Osteoblast (primary cell): Measurements from ENCODE around the gene SELENOK. TPM values are rescaled to one million over a fixed set of nuclear protein-coding genes. Genes with fewer than 3 reads are reported as not detected.

ENCODE experiments used
- DNase-seq: peaks from one replicate; pipeline ENCODE4 v3.0.0; 2011; ENCODE audit warnings: low spot score, mixed read lengths; ENCODE audit not compliant: insufficient read length; ENCODE audit errors: missing footprints
- H2AFZ ChIP-seq: 2 replicates; pipeline ENCODE4 v1.6.0; 2011; ENCODE audit warnings: mild to moderate bottlenecking, low read length
- H3K27ac ChIP-seq: 2 replicates; pipeline ENCODE4 v1.5.1; 2011; ENCODE audit warnings: mild to moderate bottlenecking, low read depth, low read length, moderate library complexity
- H3K27me3 ChIP-seq: 2 replicates; pipeline ENCODE4 v1.6.0; 2012; ENCODE audit warnings: mild to moderate bottlenecking, control low read depth, inconsistent platforms, low read length, moderate library complexity; ENCODE audit not compliant: insufficient read depth
- H3K36me3 ChIP-seq: 2 replicates; pipeline ENCODE4 v1.5.1; 2011; ENCODE audit warnings: mild to moderate bottlenecking, low read length, control low read depth, moderate library complexity; ENCODE audit not compliant: insufficient read depth
- H3K4me1 ChIP-seq: 2 replicates; pipeline ENCODE4 v1.5.1; 2011; ENCODE audit warnings: mild to moderate bottlenecking, low read length, control low read depth, moderate library complexity; ENCODE audit not compliant: insufficient read depth
- H3K4me2 ChIP-seq: 2 replicates; pipeline ENCODE4 v1.6.0; 2011; ENCODE audit warnings: mild to moderate bottlenecking, low read length; ENCODE audit not compliant: insufficient read depth
- H3K4me3 ChIP-seq: fragments of 200-600 bp; sonication (generic); 3 replicates; pipeline ENCODE4 v1.5.1; 2012; ENCODE audit warnings: mild to moderate bottlenecking, low read length, inconsistent platforms; ENCODE audit not compliant: insufficient read depth
- H3K79me2 ChIP-seq: 2 replicates; pipeline ENCODE4 v1.6.0; 2012; ENCODE audit warnings: mild to moderate bottlenecking, low read length, control low read depth, inconsistent platforms; ENCODE audit not compliant: insufficient read depth
- H3K9me3 ChIP-seq: 2 replicates; pipeline ENCODE4 v1.5.1; 2011; ENCODE audit warnings: low read depth, low read length, control low read depth
- H4K20me1 ChIP-seq: 2 replicates; pipeline ENCODE4 v1.6.0; 2012; ENCODE audit warnings: mild to moderate bottlenecking, low read length, control low read depth; ENCODE audit not compliant: insufficient read depth
- total RNA-seq: library from RNA; depleted of rRNA; stranded (reverse); fragments of >200 nt; gene quantifications from 2 replicates; pipeline ENCODE4 v1.2.3, GENCODE V29; 2012
- TF ChIP-seq, protein P1 (sequence below): IDR thresholded peaks from 2 replicates; pipeline ENCODE4 v1.5.1; 2011; ENCODE audit warnings: mild to moderate bottlenecking, low read depth, low read length, moderate library complexity; ENCODE audit errors: extremely low read depth

The SELENOK gene
- total RNA-seq, 1 donor = 13.4 TPM

DNA sequence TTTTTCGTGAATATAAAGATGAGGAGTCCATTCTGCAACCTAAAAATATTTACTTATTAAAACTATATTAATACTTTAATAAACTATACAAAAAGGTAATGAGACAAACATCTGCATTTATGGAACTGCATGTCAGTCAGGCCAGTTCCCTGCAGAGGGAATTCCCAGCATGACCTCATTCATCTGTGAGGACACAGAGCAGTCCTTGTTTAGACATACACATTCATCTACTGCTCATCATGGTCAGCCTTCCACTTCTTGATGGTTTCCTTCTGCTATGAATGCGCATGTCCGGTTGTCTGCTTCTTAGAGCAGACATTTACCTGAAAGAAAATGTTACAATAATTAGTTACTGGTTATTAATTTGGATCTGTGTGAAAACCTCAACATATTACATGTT is 6.4 kb downstream of the SELENOK start:
- no peak overlapping the region for H3K4me3 ChIP-seq
- no peak overlapping the region for H2AFZ ChIP-seq
- H3K9me3 ChIP-seq = no peaks in the 10 kb centered on the region
- H3K4me1 ChIP-seq = peaks cover 12% of the 10 kb centered on the region
- no peak overlapping the region for H3K27ac ChIP-seq
- peaks cover 42% of the 10 kb centered on the region for H3K79me2 ChIP-seq
- no peak overlapping the region for H3K4me2 ChIP-seq
- H3K36me3 ChIP-seq = peaks cover 29% of the 10 kb centered on the region
- no peak for DNase-seq
- H4K20me1 ChIP-seq = no peaks in the 10 kb centered on the region
- TF ChIP-seq, protein P1, sequence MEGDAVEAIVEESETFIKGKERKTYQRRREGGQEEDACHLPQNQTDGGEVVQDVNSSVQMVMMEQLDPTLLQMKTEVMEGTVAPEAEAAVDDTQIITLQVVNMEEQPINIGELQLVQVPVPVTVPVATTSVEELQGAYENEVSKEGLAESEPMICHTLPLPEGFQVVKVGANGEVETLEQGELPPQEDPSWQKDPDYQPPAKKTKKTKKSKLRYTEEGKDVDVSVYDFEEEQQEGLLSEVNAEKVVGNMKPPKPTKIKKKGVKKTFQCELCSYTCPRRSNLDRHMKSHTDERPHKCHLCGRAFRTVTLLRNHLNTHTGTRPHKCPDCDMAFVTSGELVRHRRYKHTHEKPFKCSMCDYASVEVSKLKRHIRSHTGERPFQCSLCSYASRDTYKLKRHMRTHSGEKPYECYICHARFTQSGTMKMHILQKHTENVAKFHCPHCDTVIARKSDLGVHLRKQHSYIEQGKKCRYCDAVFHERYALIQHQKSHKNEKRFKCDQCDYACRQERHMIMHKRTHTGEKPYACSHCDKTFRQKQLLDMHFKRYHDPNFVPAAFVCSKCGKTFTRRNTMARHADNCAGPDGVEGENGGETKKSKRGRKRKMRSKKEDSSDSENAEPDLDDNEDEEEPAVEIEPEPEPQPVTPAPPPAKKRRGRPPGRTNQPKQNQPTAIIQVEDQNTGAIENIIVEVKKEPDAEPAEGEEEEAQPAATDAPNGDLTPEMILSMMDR = no peak
- no peaks in the 10 kb centered on the region for H3K27me3 ChIP-seq

DNA sequence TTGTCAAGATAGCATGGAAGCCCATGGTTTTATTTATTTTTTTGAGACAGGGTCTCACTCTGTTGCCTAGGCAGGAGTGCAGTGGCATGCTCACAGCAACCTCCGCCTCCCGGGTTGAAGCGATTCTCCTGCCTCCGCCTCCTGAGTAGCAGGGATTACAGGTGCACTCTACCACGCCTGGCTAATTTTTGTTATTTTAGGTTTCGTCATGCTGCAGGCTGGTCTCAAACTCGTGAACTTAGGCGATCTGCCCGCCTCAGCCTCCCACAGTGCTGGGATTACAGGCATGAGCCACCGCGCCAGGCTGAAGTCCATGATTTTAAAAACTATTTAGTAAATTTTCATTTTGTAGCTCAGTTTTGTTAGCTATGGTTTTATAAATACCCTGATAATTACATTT is 7.0 kb downstream of the SELENOK start:
- DNase-seq = no peak
- H3K36me3 ChIP-seq = peaks cover 33% of the 10 kb centered on the region
- peaks cover 9% of the 10 kb centered on the region for H3K4me1 ChIP-seq
- H3K4me3 ChIP-seq = no peak overlapping the region
- no peaks in the 10 kb centered on the region for H4K20me1 ChIP-seq
- no peak overlapping the region for H3K27ac ChIP-seq
- no peak overlapping the region for H2AFZ ChIP-seq
- TF ChIP-seq, protein P1 = no peak
- no peaks in the 10 kb centered on the region for H3K9me3 ChIP-seq
- H3K79me2 ChIP-seq = peaks cover 41% of the 10 kb centered on the region
- no peaks in the 10 kb centered on the region for H3K27me3 ChIP-seq
- H3K4me2 ChIP-seq = no peak overlapping the region

DNA sequence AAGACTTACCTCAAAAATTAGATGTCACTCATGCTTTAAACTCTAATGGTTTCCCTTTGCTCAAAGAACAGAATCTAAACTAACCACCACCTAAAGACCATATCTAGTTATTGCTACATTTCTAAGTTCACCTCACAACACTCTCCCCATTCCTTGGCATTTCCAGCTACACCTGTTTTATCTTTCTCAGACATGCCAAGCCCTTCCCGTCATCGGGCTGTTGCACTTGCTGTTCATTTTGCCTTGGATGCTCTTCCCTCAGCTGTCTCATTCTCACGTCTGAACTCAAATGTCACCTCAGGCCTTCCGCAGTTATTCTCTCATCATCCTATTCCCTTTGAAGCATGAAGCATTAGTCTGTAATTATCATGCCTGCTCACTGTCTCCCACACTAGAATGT is 8.7 kb downstream of the SELENOK start:
- no peak for DNase-seq
- H3K4me2 ChIP-seq = no peak overlapping the region
- H3K79me2 ChIP-seq = peaks cover 31% of the 10 kb centered on the region
- no peaks in the 10 kb centered on the region for H3K27me3 ChIP-seq
- TF ChIP-seq, protein P1 = no peak
- peaks cover 2% of the 10 kb centered on the region for H4K20me1 ChIP-seq
- peaks cover 9% of the 10 kb centered on the region for H3K4me1 ChIP-seq
- peaks cover 47% of the 10 kb centered on the region for H3K36me3 ChIP-seq
- H3K27ac ChIP-seq = no peak overlapping the region
- H3K9me3 ChIP-seq = no peaks in the 10 kb centered on the region
- no peak overlapping the region for H2AFZ ChIP-seq
- H3K4me3 ChIP-seq = no peak overlapping the region

DNA sequence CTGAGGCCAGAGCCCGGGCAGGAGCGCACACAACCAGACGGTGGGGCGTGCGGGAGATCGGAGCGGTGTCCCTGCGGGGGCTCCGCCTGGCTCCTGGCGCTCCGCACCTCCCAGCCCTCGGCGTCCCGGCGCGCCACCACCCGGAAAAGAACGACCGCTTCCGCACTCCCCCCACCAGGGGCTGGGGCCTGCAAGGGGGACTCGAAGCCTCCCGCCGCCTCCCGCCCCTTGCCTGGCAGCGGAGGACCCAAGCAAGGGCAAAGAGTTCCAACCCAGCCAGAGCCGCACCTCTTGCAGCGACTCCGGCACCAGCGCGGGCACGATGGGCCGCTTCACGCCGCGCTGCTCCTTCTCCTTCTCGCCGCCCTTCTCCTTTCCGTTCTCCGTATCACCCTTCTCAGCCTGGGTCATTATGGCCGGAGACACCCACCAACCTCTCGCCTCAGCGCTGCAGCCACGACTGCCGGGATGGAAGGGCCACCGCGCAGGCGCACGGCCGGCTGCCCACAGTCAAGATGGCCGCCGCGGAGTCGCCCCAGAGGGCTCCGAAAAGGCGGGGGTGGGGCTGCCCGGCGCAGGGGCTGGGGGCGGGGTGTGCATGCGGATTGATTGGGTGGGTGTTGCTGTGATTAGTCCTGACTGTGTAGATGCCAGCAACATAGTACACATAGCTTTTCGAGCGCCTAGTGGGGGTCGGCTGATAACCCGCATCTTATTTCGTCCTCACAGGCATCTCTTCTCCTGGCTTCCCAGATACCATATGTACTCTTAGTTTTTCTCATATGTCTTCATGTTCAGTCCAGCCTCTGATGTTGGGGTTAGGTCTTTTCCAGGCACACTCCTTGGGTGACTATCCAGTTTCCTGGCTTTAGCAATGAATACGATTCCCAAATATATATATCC is 9.7 kb downstream of the SELENOK start, which contains the start of gene ACTR8:
Gene ACTR8, minus strand, starts transcription at position 462 of the 903 bp plus-strand sequence. Its CDS starts 51 bp downstream, at position 411.
- peak within 1 kb of the TSS; percentile 88 for H2AFZ ChIP-seq
- no peaks in the 10 kb centered on the region for H3K27me3 ChIP-seq
- H3K27ac ChIP-seq = peak within 1 kb of the TSS; percentile 80
- H4K20me1 ChIP-seq = peaks cover 2% of the 10 kb centered on the region
- peaks cover 9% of the 10 kb centered on the region for H3K4me1 ChIP-seq
- H3K9me3 ChIP-seq = no peaks in the 10 kb centered on the region
- TF ChIP-seq, protein P1 = no peak
- H3K4me2 ChIP-seq = peak within 1 kb of the TSS; percentile 87
- DNase-seq = peak; percentile 96
- peak within 1 kb of the TSS; percentile 90 for H3K4me3 ChIP-seq
- H3K79me2 ChIP-seq = peaks cover 22% of the 10 kb centered on the region
- H3K36me3 ChIP-seq = peaks cover 51% of the 10 kb centered on the region
